ENCODE results near the gene GRXCR1.

The GRXCR1 gene

GRCh38 chr4:42915484-42915883 lies 23.0 kb downstream of the GRXCR1 start:
- TF ChIP-seq, protein P1, sequence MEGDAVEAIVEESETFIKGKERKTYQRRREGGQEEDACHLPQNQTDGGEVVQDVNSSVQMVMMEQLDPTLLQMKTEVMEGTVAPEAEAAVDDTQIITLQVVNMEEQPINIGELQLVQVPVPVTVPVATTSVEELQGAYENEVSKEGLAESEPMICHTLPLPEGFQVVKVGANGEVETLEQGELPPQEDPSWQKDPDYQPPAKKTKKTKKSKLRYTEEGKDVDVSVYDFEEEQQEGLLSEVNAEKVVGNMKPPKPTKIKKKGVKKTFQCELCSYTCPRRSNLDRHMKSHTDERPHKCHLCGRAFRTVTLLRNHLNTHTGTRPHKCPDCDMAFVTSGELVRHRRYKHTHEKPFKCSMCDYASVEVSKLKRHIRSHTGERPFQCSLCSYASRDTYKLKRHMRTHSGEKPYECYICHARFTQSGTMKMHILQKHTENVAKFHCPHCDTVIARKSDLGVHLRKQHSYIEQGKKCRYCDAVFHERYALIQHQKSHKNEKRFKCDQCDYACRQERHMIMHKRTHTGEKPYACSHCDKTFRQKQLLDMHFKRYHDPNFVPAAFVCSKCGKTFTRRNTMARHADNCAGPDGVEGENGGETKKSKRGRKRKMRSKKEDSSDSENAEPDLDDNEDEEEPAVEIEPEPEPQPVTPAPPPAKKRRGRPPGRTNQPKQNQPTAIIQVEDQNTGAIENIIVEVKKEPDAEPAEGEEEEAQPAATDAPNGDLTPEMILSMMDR (IDR thresholded peaks at IDR 0.05; ENCODE audit: control insufficient read depth, insufficient read depth, low read depth, low read length, missing control alignments): no peak
- no peak for DNase-seq (ENCODE audit: low read depth)

DNA sequence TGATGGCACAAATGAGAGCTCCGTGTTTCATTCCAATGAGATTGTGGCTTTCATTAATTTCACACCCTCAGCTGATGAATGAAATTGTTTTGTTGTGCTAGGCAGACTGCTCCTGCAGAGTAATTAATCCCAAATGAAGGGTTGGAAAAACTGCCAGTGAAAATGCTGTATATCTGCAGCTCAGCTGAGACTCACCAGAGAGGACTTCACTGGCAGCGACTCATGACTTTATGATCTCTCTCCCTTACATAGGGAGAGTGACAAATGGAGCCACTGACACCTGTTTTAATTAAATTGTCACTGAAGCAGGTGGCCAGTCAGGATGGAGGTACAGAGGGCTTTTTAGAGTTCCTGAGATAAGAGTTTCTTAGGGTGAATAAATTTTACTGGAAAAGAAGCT lies 24.8 kb downstream of the GRXCR1 start:
- TF ChIP-seq, protein P1 (IDR thresholded peaks at IDR 0.05; ENCODE audit: control insufficient read depth, insufficient read depth, low read depth, low read length, missing control alignments): no peak
- no peak for DNase-seq (ENCODE audit: low read depth)
- H3K4me3 ChIP-seq (ENCODE audit: control insufficient read depth, low read depth, low read length): no peak overlapping the region

More at GRCh38 chr4:42915484-42915883, 23.0 kb downstream of the GRXCR1 start:
- H3K4me3 ChIP-seq (ENCODE audit: control insufficient read depth, low read depth, low read length): no peak overlapping the region

DNA sequence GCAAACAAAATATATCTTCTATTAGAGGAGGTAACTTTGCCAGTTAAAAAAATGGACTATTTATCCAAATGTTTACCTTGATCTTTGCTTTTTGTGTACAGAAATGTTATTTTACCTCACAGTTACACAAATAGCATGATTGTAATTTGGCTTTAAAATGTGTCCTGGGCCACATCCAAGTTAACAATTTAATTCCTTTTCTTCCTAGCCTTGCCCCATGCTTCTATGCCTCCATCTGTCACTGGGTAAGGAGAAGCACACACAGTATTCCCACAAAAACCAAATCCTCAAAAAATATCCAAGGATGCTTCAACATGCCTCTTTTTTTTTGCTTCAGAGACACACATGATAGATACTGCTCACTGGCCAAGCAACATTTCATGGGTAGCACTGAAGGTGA lies 30.9 kb downstream of the GRXCR1 start:
- no peak for DNase-seq (ENCODE audit: low read depth)
- TF ChIP-seq, protein P1 (IDR thresholded peaks at IDR 0.05; ENCODE audit: control insufficient read depth, insufficient read depth, low read depth, low read length, missing control alignments): no peak
- H3K4me3 ChIP-seq (ENCODE audit: control insufficient read depth, low read depth, low read length): no peak overlapping the region

DNA sequence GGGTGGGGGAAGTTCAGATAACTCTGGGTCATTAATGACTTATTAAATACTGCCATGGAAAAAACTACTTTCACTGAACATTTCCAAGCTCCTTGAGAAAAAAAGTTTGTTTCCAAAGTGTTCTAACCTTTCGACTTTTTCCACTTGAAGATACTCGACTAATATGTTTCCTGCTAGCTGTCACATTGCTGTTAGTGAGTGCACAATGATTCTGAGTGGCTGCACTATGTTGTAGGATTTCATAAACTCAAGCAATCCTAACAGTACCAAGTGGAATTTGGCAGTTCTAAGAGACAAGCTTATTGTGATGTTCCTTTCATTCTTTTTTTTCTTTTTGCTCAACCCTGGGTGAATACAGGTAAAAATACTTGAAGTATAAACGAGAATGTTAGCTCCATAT lies 33.4 kb downstream of the GRXCR1 start:
- TF ChIP-seq, protein P1 (IDR thresholded peaks at IDR 0.05; ENCODE audit: control insufficient read depth, insufficient read depth, low read depth, low read length, missing control alignments): no peak
- no peak overlapping the region for H3K4me3 ChIP-seq (ENCODE audit: control insufficient read depth, low read depth, low read length)
- no peak for DNase-seq (ENCODE audit: low read depth)

DNA sequence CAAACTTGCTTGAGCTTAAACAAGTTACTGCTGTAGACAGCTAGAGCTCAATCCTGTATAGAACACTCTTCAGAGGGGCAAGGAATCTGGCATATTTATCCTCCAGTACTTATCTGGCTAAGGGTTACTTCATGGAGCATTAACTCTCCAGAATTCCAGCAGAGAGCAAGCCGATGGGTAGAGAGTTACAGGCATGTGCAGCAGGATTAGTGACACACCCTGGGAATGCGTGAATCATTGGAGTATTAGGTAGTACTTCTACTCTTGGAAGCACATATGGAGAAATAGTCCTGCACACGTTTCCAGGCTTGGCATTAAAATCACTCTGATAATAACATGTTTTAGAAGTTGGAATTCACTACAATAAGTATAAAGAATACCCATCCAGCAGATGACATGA lies 35.4 kb downstream of the GRXCR1 start:
- TF ChIP-seq, protein P1 (IDR thresholded peaks at IDR 0.05; ENCODE audit: control insufficient read depth, insufficient read depth, low read depth, low read length, missing control alignments): no peak
- no peak overlapping the region for H3K4me3 ChIP-seq (ENCODE audit: control insufficient read depth, low read depth, low read length)
- no peak for DNase-seq (ENCODE audit: low read depth)

GRCh38 chr4:42928582-42928981 lies 36.1 kb downstream of the GRXCR1 start:
- TF ChIP-seq, protein P1 (IDR thresholded peaks at IDR 0.05; ENCODE audit: control insufficient read depth, insufficient read depth, low read depth, low read length, missing control alignments): no peak
- no peak for DNase-seq (ENCODE audit: low read depth)
- H3K4me3 ChIP-seq (ENCODE audit: control insufficient read depth, low read depth, low read length): no peak overlapping the region

GRCh38 chr4:42942216-42942615 lies 49.7 kb downstream of the GRXCR1 start:
- TF ChIP-seq, protein P1 (IDR thresholded peaks at IDR 0.05; ENCODE audit: control insufficient read depth, insufficient read depth, low read depth, low read length, missing control alignments): no peak
- DNase-seq (ENCODE audit: low read depth): no peak
- no peak overlapping the region for H3K4me3 ChIP-seq (ENCODE audit: control insufficient read depth, low read depth, low read length)

Data from AG09309 (cell line).